Endothelial cell of umbilical vein (primary cell): ENCODE measurements around the gene ARL11. TPM values are rescaled to one million over a fixed set of nuclear protein-coding genes. Genes with fewer than 3 reads are reported as not detected.
A peak's percentile ranks its signal among the peaks of the same experiment; 100 is the strongest.

Source experiments
- Bru-seq: library from RNA; stranded (reverse); fragments of 400-500 nt; gene quantifications from one replicate; lab custom pipeline; 2021; lab: Mats Ljungman, UMichigan
- BruChase-seq, 2 experiments: library from RNA; stranded (reverse); fragments of 400-500 nt; gene quantifications; one replicate each; lab custom pipeline; 2021; lab: Mats Ljungman, UMichigan
- BruUV-seq: library from RNA; stranded (reverse); fragments of 400-500 nt; replicated peaks from 2 replicates; lab custom pipeline; 2021; lab: Mats Ljungman, UMichigan
- CTCF ChIA-PET: fragments of 300-600, 350-600 bp; sonication (Branson Sonifier 250); formaldehyde crosslinking; loops from one replicate; lab custom pipeline; 2021; ENCODE audit warnings: antibody characterized with exemption, inconsistent platforms; lab: Charles Lee
- POLR2A ChIA-PET: fragments of 300-600, 350-600 bp; sonication (Branson Sonifier 250); formaldehyde crosslinking; loops from one replicate; lab custom pipeline; 2021; ENCODE audit warnings: antibody characterized with exemption, inconsistent platforms; lab: Charles Lee
- DNase-seq: peaks from one replicate; pipeline ENCODE4 v3.0.0-alpha.2; 2011; ENCODE audit warnings: low read depth, low spot score
- FAIRE-seq: peaks from 2 replicates; lab custom pipeline; 2011; peaks lifted over from hg19 to GRCh38; lab: Jason Lieb, UNC
- H2AFZ ChIP-seq: 2 replicates; pipeline ENCODE4 v1.6.0; 2012; ENCODE audit warnings: low read depth, low read length, control low read depth, inconsistent platforms
- H3K27ac ChIP-seq: 2 replicates; pipeline ENCODE4 v1.5.1; 2011; ENCODE audit warnings: low read depth, mild to moderate bottlenecking, control low read depth, low read length, moderate library complexity; ENCODE audit not compliant: insufficient read depth
- H3K27me3 ChIP-seq, 2 experiments: 2 replicates each; pipeline versions ENCODE4 v1.6.0 to v1.6.1; 2011; ENCODE audit warnings: low read length in 2 of 2, mixed read lengths in 1 of 2; ENCODE audit not compliant: control insufficient read depth in 2 of 2, insufficient read depth in 2 of 2
- H3K36me3 ChIP-seq, 2 experiments: 2 replicates in 1 of 2; 3 replicates in 1 of 2; pipeline ENCODE4 v1.5.1; 2011; ENCODE audit warnings: low read length in 2 of 2, mild to moderate bottlenecking in 1 of 2, moderate library complexity in 1 of 2; ENCODE audit not compliant: control insufficient read depth in 2 of 2, insufficient read depth in 2 of 2; ENCODE audit errors: extremely low read depth in 1 of 2
- H3K4me1 ChIP-seq: 3 replicates; pipeline ENCODE4 v1.5.1; 2011; ENCODE audit warnings: mild to moderate bottlenecking, low read length; ENCODE audit not compliant: control insufficient read depth, insufficient read depth; ENCODE audit errors: extremely low read depth
- H3K4me2 ChIP-seq: 2 replicates; pipeline ENCODE4 v1.6.1; 2011; ENCODE audit warnings: low read length, control low read depth, mixed read lengths; ENCODE audit not compliant: insufficient read depth
- H3K4me3 ChIP-seq, 3 experiments: fragments of 200-600 bp in 1 of 3; sonication (generic), shearing (Covaris generic) in 1 of 3; replicated peaks in 1 of 3; 2 replicates each; pipeline ENCODE4 v1.5.1; 2011 to 2016; ENCODE audit warnings: control low read depth in 3 of 3, low read length in 3 of 3, mild to moderate bottlenecking in 2 of 3, inconsistent platforms in 1 of 3, low read depth in 1 of 3, moderate library complexity in 1 of 3; ENCODE audit not compliant: insufficient read depth in 1 of 3
- H3K79me2 ChIP-seq: 2 replicates; pipeline ENCODE4 v1.6.0; 2012; ENCODE audit warnings: low read length, inconsistent platforms; ENCODE audit not compliant: control insufficient read depth, insufficient read depth
- H3K9ac ChIP-seq: replicated peaks from 2 replicates; pipeline ENCODE3; 2011; ENCODE audit warnings: low read length, control low read depth; ENCODE audit not compliant: insufficient read depth; ENCODE audit errors: extremely low read depth
- H3K9me1 ChIP-seq: replicated peaks from 3 replicates; pipeline ENCODE4 v1.6.0; 2011; ENCODE audit warnings: mild to moderate bottlenecking, low read length; ENCODE audit not compliant: control insufficient read depth, insufficient read depth; ENCODE audit errors: extremely low read depth
- H3K9me3 ChIP-seq: replicated peaks from 2 replicates; pipeline ENCODE4 v1.5.1; 2012; ENCODE audit warnings: low read length, inconsistent platforms; ENCODE audit not compliant: control insufficient read depth, insufficient read depth
- H4K20me1 ChIP-seq: replicated peaks from 2 replicates; pipeline ENCODE3; 2011; ENCODE audit warnings: mild to moderate bottlenecking, low read length; ENCODE audit not compliant: control insufficient read depth, insufficient read depth; ENCODE audit errors: extremely low read depth
- EZH2 ChIP-seq: IDR thresholded peaks from 2 replicates; pipeline ENCODE4 v1.6.1; 2012; ENCODE audit warnings: borderline replicate concordance, low read depth, mild to moderate bottlenecking, moderate library complexity, low read length, inconsistent platforms; ENCODE audit not compliant: severe bottlenecking
- FOS ChIP-seq: IDR thresholded peaks from 2 replicates; pipeline ENCODE4 v1.6.1; 2011; ENCODE audit warnings: mild to moderate bottlenecking, low read length, moderate library complexity, borderline replicate concordance; ENCODE audit not compliant: insufficient read depth
- GATA2 ChIP-seq: IDR thresholded peaks from 2 replicates; pipeline ENCODE4 v1.7.0; 2011; ENCODE audit warnings: low read depth, mild to moderate bottlenecking, moderate library complexity, mixed read lengths, low read length; ENCODE audit not compliant: insufficient read length, insufficient read depth
- JUN ChIP-seq: IDR thresholded peaks from 2 replicates; pipeline ENCODE4 v1.6.1; 2011; ENCODE audit warnings: borderline replicate concordance, low read depth; ENCODE audit not compliant: insufficient read length, insufficient read depth
- MYC ChIP-seq: IDR thresholded peaks from one replicate; pipeline ENCODE4 v1.6.1; 2011; ENCODE audit warnings: mild to moderate bottlenecking, low read depth, low read length
- POLR2A ChIP-seq: IDR thresholded peaks from 2 replicates; pipeline ENCODE4 v1.6.1; 2012; ENCODE audit warnings: low read depth, mild to moderate bottlenecking, control low read depth, low read length
- POLR2AphosphoS5 ChIP-seq: IDR thresholded peaks from 2 replicates; pipeline ENCODE4 v1.6.1; 2012; ENCODE audit warnings: low read depth, mild to moderate bottlenecking, control low read depth, low read length, moderate library complexity; ENCODE audit not compliant: insufficient read depth
- dilution Hi-C: fragments of 300-500 bp; cut with MboI; formaldehyde crosslinking; loops from one replicate; pipeline ENCODE4 v1.15.0; 2019; ENCODE audit warnings: low sequenced_read_pairs; ENCODE audit not compliant: extremely low pct_ligation_motif_present
- intact Hi-C: fragments of 100-400 bp; cut with micrococcal nuclease; formaldehyde crosslinking; loops from one replicate; pipeline ENCODE4 v1.10.0; 2022
- long read RNA-seq: library from polyadenylated mRNA; stranded (forward); transcript quantifications from one replicate; pipeline ENCODE4 v2.0.0, GENCODE V29; 2021
- polyA minus RNA-seq, 3 experiments: library from RNA; depleted of rRNA, polyadenylated mRNA; stranded (reverse); fragments of >200 nt; gene quantifications; 1 replicate in 1 of 3; 2 replicates in 2 of 3; pipeline ENCODE4 v1.2.3, GENCODE V29; 2011
- polyA plus RNA-seq, 4 experiments: library from polyadenylated mRNA; depleted of rRNA in 3 of 4; stranded (reverse) in 3 of 4; unstranded in 1 of 4; fragments of >200 nt; gene quantifications; 2 replicates each; pipeline versions ENCODE4 v1.2.1 to v1.2.3, GENCODE V29; 2011 to 2012; ENCODE audit warnings: missing spikeins in 1 of 4
- total RNA-seq: library from RNA; stranded (reverse); gene quantifications from 2 replicates; pipeline ENCODE4 v1.2.3, GENCODE V29; 2021
- TF ChIP-seq, protein P1 (sequence below): IDR thresholded peaks from 2 replicates; pipeline ENCODE4 v1.6.1; 2011; ENCODE audit not compliant: insufficient read depth, insufficient read length

The ARL11 gene
- 0.20 and 0.23 TPM in 2 replicates for total RNA-seq
- polyA plus RNA-seq: 0.06 TPM in 2 replicates
- polyA plus RNA-seq (2011; cell fraction: cytosol; rRNA removed): 0.03 and 0.04 TPM in 2 replicates
- 0.05 TPM in 1 of 2 replicates, not detected in the other for polyA plus RNA-seq (2011; cell fraction: nucleus; rRNA removed)
- polyA plus RNA-seq (2012): 0.05 and 0.10 TPM in 2 replicates
- polyA minus RNA-seq: 0.32 TPM in 1 of 2 replicates, not detected in the other
- polyA minus RNA-seq (2011; cell fraction: cytosol; rRNA and poly(A)+ RNA removed): not detected
- polyA minus RNA-seq (2011; cell fraction: nucleus; rRNA and poly(A)+ RNA removed): 0.19 TPM in 1 of 2 replicates, not detected in the other
- Bru-seq, nascent RNA: percentile 37 among the genes with signal in this experiment
- percentile 17 among the genes with signal in this experiment for BruChase-seq, experiment 1, labeled RNA remaining after a 6-hour chase
- percentile 29 among the genes with signal in this experiment for BruChase-seq, experiment 2, labeled RNA remaining after a 2-hour chase
- long read RNA-seq, partial matches to known transcripts: 0 of 1 reads
- long read RNA-seq, other reads (novel, unspliced or antisense): 0 of 1 reads

DNA sequence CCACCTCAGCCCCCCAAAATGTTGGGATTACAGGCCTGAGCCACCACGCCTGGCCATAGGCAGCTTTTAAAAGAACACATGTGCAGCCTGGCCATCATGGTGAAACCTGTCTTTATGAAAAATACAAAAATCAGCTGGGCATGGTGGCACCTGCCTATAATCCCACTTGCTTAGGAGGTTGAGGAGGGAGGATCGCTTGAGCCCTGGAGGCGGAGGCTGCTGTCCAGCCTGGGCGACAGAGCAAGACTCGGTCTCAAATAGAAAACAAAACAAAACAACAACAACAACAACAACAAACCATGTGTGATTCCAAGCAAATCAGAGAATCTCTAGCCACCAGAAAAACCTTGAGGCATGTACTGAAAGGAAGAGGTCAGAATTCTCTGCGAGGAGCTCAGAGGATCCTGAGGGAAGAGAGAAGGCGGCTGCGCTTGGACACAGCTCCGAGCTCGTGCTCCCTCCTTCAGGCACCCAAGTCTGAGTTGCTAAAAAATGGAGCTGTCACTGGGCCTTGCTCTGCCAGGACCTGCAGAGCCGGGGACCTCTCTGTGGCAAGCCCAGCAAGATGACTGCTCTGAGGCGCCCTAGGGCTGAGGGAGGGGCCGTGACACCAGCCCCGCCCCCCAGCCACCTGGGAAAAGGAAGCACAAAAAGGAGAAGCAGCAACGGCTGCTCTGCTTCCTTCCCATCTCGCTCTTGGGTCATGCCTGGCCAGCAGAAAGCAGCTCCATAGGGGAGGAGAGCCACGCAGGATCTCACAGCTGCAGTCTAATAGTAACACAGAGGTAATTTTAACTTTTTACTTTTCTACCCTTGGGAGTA, at the start of gene ARL11:
ARL11 (plus strand) TSS at position 677 of the 822 bp plus-strand sequence. CDS start 1,941 bp downstream, outside the sequence.
- no TSS peak for BruUV-seq
- no peak within 1 kb of the TSS for H3K9ac ChIP-seq
- H3K36me3 ChIP-seq: no peaks in the 10 kb centered on the region
- dilution Hi-C loops (no loop called here), intact Hi-C loops (no loop called here)
- H3K4me2 ChIP-seq: peak within 1 kb of the TSS; percentile 48
- H3K4me3 ChIP-seq: no peak within 1 kb of the TSS
- peaks cover 27% of the 10 kb centered on the region for H3K4me1 ChIP-seq
- H3K27me3 ChIP-seq: peaks cover 0 to 4% of the 10 kb centered on the region in 2 experiments
- no peaks in the 10 kb centered on the region for H3K9me1 ChIP-seq
- H3K79me2 ChIP-seq: no peaks in the 10 kb centered on the region
- CTCF ChIA-PET: interaction anchor here (3.3 to 3.8 kb wide), 2 partner anchors 14 to 21 kb away, joined by 14 to 18 read pairs; no protein-coding TSS in a partner anchor
- DNase-seq (no peak), FAIRE-seq (peak; percentile 8)
- TF ChIP-seq JUN (no peak), FOS (no peak), POLR2A (no peak), EZH2 (no peak), POLR2AphosphoS5 (no peak), GATA2 (no peak), MYC (no peak)
- TF ChIP-seq, protein P1, sequence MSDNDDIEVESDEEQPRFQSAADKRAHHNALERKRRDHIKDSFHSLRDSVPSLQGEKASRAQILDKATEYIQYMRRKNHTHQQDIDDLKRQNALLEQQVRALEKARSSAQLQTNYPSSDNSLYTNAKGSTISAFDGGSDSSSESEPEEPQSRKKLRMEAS: no peak
- H3K9me3 ChIP-seq: no peaks in the 10 kb centered on the region
- peak within 1 kb of the TSS; percentile 62 for H3K27ac ChIP-seq
- H2AFZ ChIP-seq: peak within 1 kb of the TSS; percentile 34
- POLR2A ChIA-PET: no interaction called here
- no peaks in the 10 kb centered on the region for H4K20me1 ChIP-seq
